Measurements from ENCODE around the gene TM2D1. TPM values are rescaled to one million over a fixed set of nuclear protein-coding genes. Genes with fewer than 3 reads are reported as not detected.
A peak's percentile ranks its signal among the peaks of the same experiment; 100 is the strongest.

TM2D1 gene
- total RNA-seq (2022): 38.7 and 45.8 TPM in 2 replicates
- Bru-seq, nascent RNA: percentile 90 among the genes with signal in this experiment
- BruChase-seq, experiment 1, labeled RNA remaining after a 6-hour chase: percentile 83 among the genes with signal in this experiment
- BruChase-seq, experiment 2, labeled RNA remaining after a 2-hour chase: percentile 87 among the genes with signal in this experiment
- long read RNA-seq, transcript TM2D1-201 (7 exons, 1,250 nt): major isoform, 65 of 103 reads
- long read RNA-seq, partial matches to known transcripts: 8 of 103 reads
- long read RNA-seq, other reads (novel, unspliced or antisense): 30 of 103 reads

DNA sequence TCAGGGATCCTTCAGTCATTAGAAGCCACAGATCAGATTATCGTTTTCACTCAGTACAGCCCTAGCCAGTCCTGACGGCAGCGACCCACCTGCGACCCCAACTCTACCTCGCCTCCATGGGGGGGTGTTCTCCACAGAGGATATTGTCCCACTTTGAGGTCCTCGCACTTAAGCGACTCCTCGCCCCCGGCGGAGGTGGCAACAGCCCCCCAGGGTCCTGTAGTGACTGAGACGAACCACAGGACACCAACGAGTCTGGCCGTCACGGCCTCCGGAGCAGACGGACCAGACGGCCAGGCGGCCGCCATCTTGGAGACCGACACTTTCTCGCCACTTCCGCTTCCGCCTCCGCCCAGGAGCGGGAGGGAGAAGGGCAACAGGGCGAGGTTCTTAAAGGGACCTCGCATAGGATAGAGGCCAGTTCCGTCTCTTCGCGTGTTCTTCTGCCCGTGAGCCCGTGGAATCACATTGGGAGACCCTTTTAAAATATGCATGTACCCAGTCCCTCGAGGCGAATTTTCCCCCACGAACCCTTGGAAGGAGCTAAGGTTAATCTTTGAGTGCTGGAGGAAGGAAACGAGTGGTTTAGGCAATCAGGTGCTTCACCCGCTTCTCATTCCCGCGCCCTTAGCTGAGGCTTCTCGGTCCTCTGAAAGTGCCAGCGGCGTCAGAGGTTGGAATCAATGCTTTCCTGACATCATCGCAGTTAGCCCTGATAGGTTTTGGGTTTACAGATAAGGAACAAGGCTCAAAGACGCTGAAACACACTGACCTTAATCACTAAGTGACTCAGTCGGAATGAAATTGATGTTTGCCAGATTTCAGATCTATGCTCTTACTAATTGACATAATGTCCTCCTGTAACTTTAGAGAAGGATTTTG, at the start of gene TM2D1:
TM2D1 (minus strand) TSS at position 329 of the 882 bp plus-strand sequence; CDS start at position 308, 21 bp downstream.
- CTCF ChIA-PET: interaction anchor here (0.6 kb wide), 1 partner anchor 127 kb away, joined by 4 read pairs; no protein-coding TSS in a partner anchor
- no TSS peak for BruUV-seq (replicated peaks)
- Mint-ChIP-seq H3K4me1 (ENCODE audit: low read depth, unreplicated experiment) (peaks cover 8% of the 10 kb centered on the region), H3K27me3 (ENCODE audit: unreplicated experiment) (no peaks in the 10 kb centered on the region), H3K4me3 (ENCODE audit: low read depth, unreplicated experiment) (peak within 1 kb of the TSS; percentile 97), H3K27ac (ENCODE audit: unreplicated experiment) (peak within 1 kb of the TSS; percentile 98), H3K36me3 (ENCODE audit: insufficient read depth, unreplicated experiment) (peaks cover 24% of the 10 kb centered on the region), H3K9me3 (ENCODE audit: low read depth, unreplicated experiment) (no peaks in the 10 kb centered on the region)
- peak; percentile 87 for DNase-seq
- TF ChIP-seq, protein P1, sequence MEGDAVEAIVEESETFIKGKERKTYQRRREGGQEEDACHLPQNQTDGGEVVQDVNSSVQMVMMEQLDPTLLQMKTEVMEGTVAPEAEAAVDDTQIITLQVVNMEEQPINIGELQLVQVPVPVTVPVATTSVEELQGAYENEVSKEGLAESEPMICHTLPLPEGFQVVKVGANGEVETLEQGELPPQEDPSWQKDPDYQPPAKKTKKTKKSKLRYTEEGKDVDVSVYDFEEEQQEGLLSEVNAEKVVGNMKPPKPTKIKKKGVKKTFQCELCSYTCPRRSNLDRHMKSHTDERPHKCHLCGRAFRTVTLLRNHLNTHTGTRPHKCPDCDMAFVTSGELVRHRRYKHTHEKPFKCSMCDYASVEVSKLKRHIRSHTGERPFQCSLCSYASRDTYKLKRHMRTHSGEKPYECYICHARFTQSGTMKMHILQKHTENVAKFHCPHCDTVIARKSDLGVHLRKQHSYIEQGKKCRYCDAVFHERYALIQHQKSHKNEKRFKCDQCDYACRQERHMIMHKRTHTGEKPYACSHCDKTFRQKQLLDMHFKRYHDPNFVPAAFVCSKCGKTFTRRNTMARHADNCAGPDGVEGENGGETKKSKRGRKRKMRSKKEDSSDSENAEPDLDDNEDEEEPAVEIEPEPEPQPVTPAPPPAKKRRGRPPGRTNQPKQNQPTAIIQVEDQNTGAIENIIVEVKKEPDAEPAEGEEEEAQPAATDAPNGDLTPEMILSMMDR (IDR thresholded peaks at IDR 0.05; ENCODE audit: unreplicated experiment): no peak
- intact Hi-C loops (cut with micrococcal nuclease; ENCODE audit: unreplicated experiment): loop anchor here (2.0 kb wide), 1 partner anchor 18 kb away; the partner anchor contains the start of gene PATJ

DNA sequence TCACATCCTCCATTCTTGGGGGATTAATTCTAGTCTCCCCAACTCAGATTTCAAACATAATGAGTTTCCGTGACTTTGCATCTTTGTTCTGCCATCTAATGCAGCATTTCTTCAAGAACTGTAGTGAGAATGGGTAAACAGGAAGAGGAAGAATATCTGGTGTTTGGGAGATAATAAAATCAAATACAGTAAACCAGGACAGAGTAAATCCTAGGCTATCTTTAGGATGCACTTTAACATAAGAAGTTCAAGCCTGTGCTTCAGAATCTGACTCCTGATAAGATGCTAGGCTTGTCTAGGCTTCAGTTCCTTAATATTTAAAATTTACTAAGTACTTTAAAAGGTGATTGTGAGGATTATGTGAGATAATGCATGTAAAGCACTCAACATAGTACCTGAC, 45.2 kb upstream of the TM2D1 start:
- peaks cover 33% of the 10 kb centered on the region for H3K36me3 Mint-ChIP-seq (ENCODE audit: insufficient read depth, unreplicated experiment)
- H3K27ac Mint-ChIP-seq (ENCODE audit: unreplicated experiment): no peak overlapping the region
- TF ChIP-seq, protein P1 (IDR thresholded peaks at IDR 0.05; ENCODE audit: unreplicated experiment): no peak
- H3K4me1 Mint-ChIP-seq (ENCODE audit: low read depth, unreplicated experiment): no peaks in the 10 kb centered on the region
- no peak overlapping the region for H3K4me3 Mint-ChIP-seq (ENCODE audit: low read depth, unreplicated experiment)
- CTCF ChIA-PET: no interaction called here
- no peaks in the 10 kb centered on the region for H3K27me3 Mint-ChIP-seq (ENCODE audit: unreplicated experiment)
- no peak for DNase-seq
- no TSS peak for BruUV-seq (replicated peaks)
- no peaks in the 10 kb centered on the region for H3K9me3 Mint-ChIP-seq (ENCODE audit: low read depth, unreplicated experiment)
- intact Hi-C loops (cut with micrococcal nuclease; ENCODE audit: unreplicated experiment): no loop called here

DNA sequence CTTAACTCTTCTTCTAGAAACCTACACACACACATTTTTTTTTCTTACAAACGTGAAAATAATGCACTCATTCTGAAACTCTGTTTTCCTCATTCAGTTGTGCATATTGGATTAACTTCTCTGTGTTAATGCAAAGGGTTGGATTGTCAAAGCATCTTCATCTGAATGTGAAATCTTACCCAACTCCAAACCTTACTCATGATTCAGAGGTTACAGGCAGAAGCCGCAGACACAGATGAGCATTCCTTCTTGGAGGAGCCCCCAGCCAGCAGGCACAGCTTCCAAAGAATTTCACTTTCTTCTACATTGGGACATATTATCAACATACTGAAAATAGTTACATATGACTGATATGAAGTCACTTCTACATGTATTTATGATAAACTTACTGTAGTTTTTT, 33.0 kb upstream of the TM2D1 start:
- intact Hi-C loops (cut with micrococcal nuclease; ENCODE audit: unreplicated experiment): no loop called here
- H3K4me1 Mint-ChIP-seq (ENCODE audit: low read depth, unreplicated experiment): peaks cover 13% of the 10 kb centered on the region
- H3K27me3 Mint-ChIP-seq (ENCODE audit: unreplicated experiment): no peaks in the 10 kb centered on the region

GRCh38 chr1:61756773-61757172, 31.8 kb upstream of the TM2D1 start:
- TF ChIP-seq, protein P1 (IDR thresholded peaks at IDR 0.05; ENCODE audit: unreplicated experiment): no peak
- no peaks in the 10 kb centered on the region for H3K9me3 Mint-ChIP-seq (ENCODE audit: low read depth, unreplicated experiment)
- BruUV-seq (replicated peaks): no TSS peak
- intact Hi-C loops (cut with micrococcal nuclease; ENCODE audit: unreplicated experiment): no loop called here
- no peak overlapping the region for H3K4me3 Mint-ChIP-seq (ENCODE audit: low read depth, unreplicated experiment)
- no peak for DNase-seq
- CTCF ChIA-PET: no interaction called here
- peaks cover 11% of the 10 kb centered on the region for H3K36me3 Mint-ChIP-seq (ENCODE audit: insufficient read depth, unreplicated experiment)
- no peak overlapping the region for H3K27ac Mint-ChIP-seq (ENCODE audit: unreplicated experiment)
- H3K4me1 Mint-ChIP-seq (ENCODE audit: low read depth, unreplicated experiment): peaks cover 13% of the 10 kb centered on the region
- no peaks in the 10 kb centered on the region for H3K27me3 Mint-ChIP-seq (ENCODE audit: unreplicated experiment)

More for the DNA sequence above, 33.0 kb upstream of the TM2D1 start:
- Mint-ChIP-seq H3K36me3 (ENCODE audit: insufficient read depth, unreplicated experiment) (peaks cover 11% of the 10 kb centered on the region), H3K9me3 (ENCODE audit: low read depth, unreplicated experiment) (no peaks in the 10 kb centered on the region), H3K4me3 (ENCODE audit: low read depth, unreplicated experiment) (no peak overlapping the region), H3K27ac (ENCODE audit: unreplicated experiment) (no peak overlapping the region)
- TF ChIP-seq, protein P1 (IDR thresholded peaks at IDR 0.05; ENCODE audit: unreplicated experiment): no peak
- CTCF ChIA-PET: no interaction called here
- no TSS peak for BruUV-seq (replicated peaks)
- DNase-seq: no peak

All from Calu3 (cell line).